ENCODE data around the gene ACE2. TPM values are rescaled to one million over a fixed set of nuclear protein-coding genes. Genes with fewer than 3 reads are reported as not detected.

ACE2 gene
- total and polyA plus RNA-seq, 2 of the 8 experiments (the other 6 are each of a cell fraction or from before 2014, with no cell fraction given) = 0.06 TPM; not detected in 1

GRCh38 chrX:15546745-15547144 is 54.0 kb downstream of the ACE2 start (continued):
- TF ChIP-seq CBX5 (IDR thresholded peaks at IDR 0.05; ENCODE audit: low read depth, low read length) = no peak
- no peak for TF ChIP-seq POLR2A (IDR thresholded peaks at IDR 0.05; ENCODE audit: control extremely low read depth in 1 of 2, low read depth in 2 of 2, low read length in 2 of 2)
